COLO829 (cell line): ENCODE results near the gene PAGE2B.
"Not testable (repeated sequence)": the region's sequence is repeated elsewhere in the genome, so short reads cannot be mapped to it uniquely, and the experiment has no call there.

Experiments
- DNase-seq: peaks from one replicate; pipeline ENCODE4 v3.0.0; 2012; ENCODE audit warnings: low spot score

PAGE2B gene

GRCh38 chrX:55109306-55109705 is 34.5 kb downstream of the PAGE2B start:
- DNase-seq: no peak

- no peak for DNase-seq
These were observed 36.9 kb downstream of the PAGE2B start for GRCh38 chrX:55111578-55112254.

GRCh38 chrX:55116589-55116988 is 41.8 kb downstream of the PAGE2B start:
- DNase-seq: not testable (repeated sequence)

- no peak for DNase-seq
These were observed 43.7 kb downstream of the PAGE2B start for GRCh38 chrX:55118574-55118973.

GRCh38 chrX:55119271-55119670 is 44.4 kb downstream of the PAGE2B start:
- no peak for DNase-seq

GRCh38 chrX:55119712-55120111 is 44.9 kb downstream of the PAGE2B start:
- no peak for DNase-seq

GRCh38 chrX:55120761-55121358 is 46.0 kb downstream of the PAGE2B start:
- DNase-seq: no peak

- DNase-seq: no peak
These were observed 49.1 kb downstream of the PAGE2B start for GRCh38 chrX:55123900-55124299.

GRCh38 chrX:55127692-55128091 is 52.9 kb downstream of the PAGE2B start:
- peak; percentile 24 for DNase-seq
